Upper lobe of left lung (tissue), 4 donors: Measurements from ENCODE around the gene FOXQ1.

Experiments
- POLR2A ChIP-seq, 4 donors: fragments of 450-650 bp; IDR thresholded peaks; one replicate each; pipeline ENCODE4 v1.5.1; 2016 to 2017; ENCODE audit warnings: antibody characterized with exemption in 4 of 4, mild to moderate bottlenecking in 2 of 4
- POLR2AphosphoS5 ChIP-seq, 2 donors: sonication (generic); formaldehyde crosslinking; IDR thresholded peaks; one replicate each; pipeline ENCODE4 v1.5.1; 2017; ENCODE audit warnings: antibody characterized with exemption in 2 of 2
- TF ChIP-seq, protein P1 (sequence below), 6 experiments: fragments of 450-650 bp in 4 of 6; fragments of 200-600 bp in 2 of 6; sonication (generic) in 2 of 6; IDR thresholded peaks; one replicate each; pipeline ENCODE4 v1.5.1; 2016 to 2019; ENCODE audit warnings: antibody characterized with exemption in 6 of 6

DNA sequence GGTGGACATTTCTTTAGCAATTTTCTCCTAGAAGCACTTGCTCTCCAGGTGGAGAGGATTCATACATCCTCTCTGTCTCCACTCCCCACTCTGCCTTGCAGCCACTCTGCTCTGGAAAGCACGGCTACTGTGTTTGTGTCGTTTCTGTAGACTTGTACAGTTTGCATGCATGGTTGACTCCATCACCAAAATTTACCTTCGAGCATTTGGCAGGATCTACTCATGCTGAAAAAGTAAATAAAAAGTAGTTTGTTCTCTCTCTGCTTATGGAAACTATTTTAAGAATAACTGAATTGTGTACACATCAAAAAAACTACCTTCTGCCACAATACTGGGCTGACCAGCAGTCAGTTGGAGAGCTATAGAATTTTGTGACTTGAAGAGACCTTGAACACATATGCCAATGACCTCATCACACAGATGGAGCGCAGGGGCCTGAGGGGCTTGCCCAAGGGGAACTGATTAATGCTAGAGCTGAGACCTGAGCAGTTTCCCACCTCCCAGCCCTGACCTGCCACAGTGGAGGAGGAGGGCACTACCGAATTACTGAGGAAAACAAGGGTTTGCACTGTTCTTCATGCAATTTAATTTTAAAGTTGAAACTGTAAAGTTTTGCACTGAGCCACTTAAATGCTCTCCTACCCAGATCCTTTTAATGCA lies 33.7 kb upstream of the FOXQ1 start:
- TF ChIP-seq, protein P1, sequence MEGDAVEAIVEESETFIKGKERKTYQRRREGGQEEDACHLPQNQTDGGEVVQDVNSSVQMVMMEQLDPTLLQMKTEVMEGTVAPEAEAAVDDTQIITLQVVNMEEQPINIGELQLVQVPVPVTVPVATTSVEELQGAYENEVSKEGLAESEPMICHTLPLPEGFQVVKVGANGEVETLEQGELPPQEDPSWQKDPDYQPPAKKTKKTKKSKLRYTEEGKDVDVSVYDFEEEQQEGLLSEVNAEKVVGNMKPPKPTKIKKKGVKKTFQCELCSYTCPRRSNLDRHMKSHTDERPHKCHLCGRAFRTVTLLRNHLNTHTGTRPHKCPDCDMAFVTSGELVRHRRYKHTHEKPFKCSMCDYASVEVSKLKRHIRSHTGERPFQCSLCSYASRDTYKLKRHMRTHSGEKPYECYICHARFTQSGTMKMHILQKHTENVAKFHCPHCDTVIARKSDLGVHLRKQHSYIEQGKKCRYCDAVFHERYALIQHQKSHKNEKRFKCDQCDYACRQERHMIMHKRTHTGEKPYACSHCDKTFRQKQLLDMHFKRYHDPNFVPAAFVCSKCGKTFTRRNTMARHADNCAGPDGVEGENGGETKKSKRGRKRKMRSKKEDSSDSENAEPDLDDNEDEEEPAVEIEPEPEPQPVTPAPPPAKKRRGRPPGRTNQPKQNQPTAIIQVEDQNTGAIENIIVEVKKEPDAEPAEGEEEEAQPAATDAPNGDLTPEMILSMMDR (IDR thresholded peaks at IDR 0.05): no peak
- TF ChIP-seq POLR2AphosphoS5 (IDR thresholded peaks at IDR 0.05) (no peak), POLR2A (IDR thresholded peaks at IDR 0.05) (no peak)
